Activated CD8-positive, alpha-beta memory T cell treated with anti-CD3 and anti-CD28 coated beads, Interleukin-2, amount 10 ng/mL, durations not matched to agents 7 days and 5 days (primary cell): ENCODE measurements around the gene FLACC1. TPM values are rescaled to one million over a fixed set of nuclear protein-coding genes. Genes with fewer than 3 reads are reported as not detected.

Source experiments
- ATAC-seq: fragments of 150-1000 bp; cut with Tn5 transposase; one replicate; pipeline ENCODE4 v1.10.0; 2021; ENCODE audit warnings: moderate library complexity
- CTCF ChIA-PET: fragments of 350-600 bp; sonication (Branson Sonifier 250); formaldehyde crosslinking; loops from one replicate; lab custom pipeline; 2021; ENCODE audit warnings: antibody characterized with exemption; lab: Charles Lee
- DNase-seq: peaks from one replicate; pipeline ENCODE4 v3.0.0-alpha.2; 2020
- H3K27ac Mint-ChIP-seq: one replicate; pipeline ENCODE4 v1.8.0; 2021; ENCODE audit warnings: mild to moderate bottlenecking, mixed read lengths
- H3K27me3 Mint-ChIP-seq: one replicate; pipeline ENCODE4 v1.8.0; 2021; ENCODE audit warnings: mixed read lengths
- H3K36me3 Mint-ChIP-seq: one replicate; pipeline ENCODE4 v1.8.0; 2021; ENCODE audit warnings: mild to moderate bottlenecking, mixed read lengths
- H3K4me1 Mint-ChIP-seq: one replicate; pipeline ENCODE4 v1.8.0; 2021; ENCODE audit warnings: mixed read lengths
- H3K4me3 Mint-ChIP-seq: one replicate; pipeline ENCODE4 v1.8.0; 2021; ENCODE audit warnings: mild to moderate bottlenecking, moderate library complexity, mixed read lengths
- H3K9me3 Mint-ChIP-seq: one replicate; pipeline ENCODE4 v1.8.0; 2022; ENCODE audit warnings: low read depth, mixed read lengths
- total RNA-seq, 2 experiments: library from RNA; stranded (reverse); gene quantifications; one replicate each; pipeline ENCODE4 v1.2.3, GENCODE V29; 2021

The FLACC1 gene
- total RNA-seq, 2 experiments from 2014 or later: 0.98 to 1.3 TPM

DNA sequence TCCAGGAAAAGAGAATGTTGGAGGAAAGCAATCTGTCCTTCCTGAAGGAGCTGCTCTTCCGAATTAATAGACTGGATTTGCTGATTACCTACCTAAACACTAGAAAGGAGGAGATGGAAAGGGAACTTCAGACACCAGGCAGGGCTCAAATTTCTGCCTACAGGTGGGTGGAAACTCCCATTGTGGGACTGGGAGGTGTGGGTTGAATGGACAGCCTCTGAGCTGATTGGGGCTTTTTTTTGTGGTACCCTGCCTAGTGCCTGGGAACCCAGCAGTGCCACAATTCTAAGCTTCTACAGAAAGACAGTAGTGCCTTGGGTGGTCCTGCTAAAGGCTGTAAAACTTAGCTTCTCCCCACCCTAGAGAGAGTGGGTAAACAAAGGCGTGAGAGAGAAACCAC, 90.5 kb downstream of the FLACC1 start:
- Mint-ChIP-seq H3K9me3 (no peaks in the 10 kb centered on the region), H3K4me3 (peak overlapping the region; percentile 36), H3K4me1 (peaks cover 75% of the 10 kb centered on the region)

DNA sequence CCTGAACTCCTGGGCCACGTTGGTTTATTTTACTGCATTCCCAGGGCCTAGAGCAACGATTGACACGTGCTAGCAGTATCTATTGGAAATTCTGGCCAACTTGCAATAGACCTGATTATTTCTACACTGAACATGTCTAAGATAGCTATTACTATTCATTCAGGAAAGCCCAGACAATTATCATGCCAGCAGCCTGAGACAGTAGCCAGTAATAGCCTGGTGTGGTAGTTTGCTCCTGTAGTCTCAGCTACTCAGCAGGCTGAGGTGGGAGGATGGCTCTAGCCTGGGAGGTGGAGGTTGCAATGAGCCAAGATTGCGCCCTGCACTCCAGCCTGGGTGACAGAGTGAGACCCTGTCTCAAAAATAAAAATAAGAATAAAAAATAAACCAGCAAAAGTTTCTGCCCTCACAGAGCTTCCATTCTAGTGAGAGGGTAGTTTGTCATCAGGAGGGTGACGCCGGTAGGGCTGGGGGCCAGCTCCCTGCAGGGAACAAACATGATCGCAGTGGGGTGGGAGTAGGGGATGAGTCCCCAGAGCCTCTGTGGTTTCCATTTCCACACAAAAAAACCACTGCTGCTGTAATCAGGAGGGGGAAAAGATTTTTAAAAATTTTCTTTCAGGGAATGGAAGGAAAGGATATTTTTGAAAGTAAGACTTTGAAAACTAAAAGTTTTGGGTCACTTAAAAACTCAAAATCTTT, 92.5 kb downstream of the FLACC1 start:
- peak; percentile 30 for DNase-seq
- Mint-ChIP-seq H3K27me3 (no peaks in the 10 kb centered on the region), H3K36me3 (peaks cover 62% of the 10 kb centered on the region), H3K27ac (peak overlapping the region; percentile 76), H3K4me3 (peak overlapping the region; percentile 58), H3K9me3 (no peaks in the 10 kb centered on the region), H3K4me1 (peaks cover 68% of the 10 kb centered on the region)
- CTCF ChIA-PET: interaction anchor here (1.0 to 3.0 kb wide), 8 partner anchors 11 to 132 kb away, joined by 3 to 13 read pairs (median 4); partner anchors contain the start of gene CASP10
- ATAC-seq: no peak

More for the DNA sequence above, 90.5 kb downstream of the FLACC1 start:
- Mint-ChIP-seq H3K27me3 (no peaks in the 10 kb centered on the region), H3K27ac (peak overlapping the region; percentile 52), H3K36me3 (peaks cover 68% of the 10 kb centered on the region)
- ATAC-seq (no peak), DNase-seq (no peak)
- CTCF ChIA-PET: interaction anchor here (0.6 to 1.6 kb wide), 7 partner anchors 30 to 299 kb away, joined by 3 to 6 read pairs (median 3); no protein-coding TSS in a partner anchor

GRCh38 chr2:201263779-201264178, 93.4 kb downstream of the FLACC1 start:
- peak overlapping the region; percentile 58 for H3K4me3 Mint-ChIP-seq

GRCh38 chr2:201262718-201263117, 94.4 kb downstream of the FLACC1 start:
- CTCF ChIA-PET: interaction anchor here (1.0 to 5.5 kb wide), 7 partner anchors 9 to 152 kb away, joined by 3 to 70 read pairs (median 13); partner anchors contain the start of gene CASP10
- H3K36me3 Mint-ChIP-seq: peaks cover 52% of the 10 kb centered on the region
- ATAC-seq: peak; percentile 5

More at GRCh38 chr2:201263779-201264178, 93.4 kb downstream of the FLACC1 start:
- ATAC-seq (no peak), DNase-seq (peak; percentile 45)
- H3K9me3 Mint-ChIP-seq: no peaks in the 10 kb centered on the region
- peaks cover 69% of the 10 kb centered on the region for H3K4me1 Mint-ChIP-seq
- H3K36me3 Mint-ChIP-seq: peaks cover 56% of the 10 kb centered on the region
- H3K27ac Mint-ChIP-seq: peak overlapping the region; percentile 76
- CTCF ChIA-PET: interaction anchor here (0.5 to 5.5 kb wide), 11 partner anchors 10 to 574 kb away, joined by 3 to 28 read pairs (median 4); partner anchors contain the start of gene CASP10
- H3K27me3 Mint-ChIP-seq: no peaks in the 10 kb centered on the region

GRCh38 chr2:201261906-201262305, 95.2 kb downstream of the FLACC1 start:
- ATAC-seq (no peak), DNase-seq (no peak)
- Mint-ChIP-seq H3K27me3 (no peaks in the 10 kb centered on the region), H3K27ac (peak overlapping the region; percentile 96), H3K4me3 (peak overlapping the region; percentile 94), H3K36me3 (peaks cover 44% of the 10 kb centered on the region), H3K4me1 (peaks cover 71% of the 10 kb centered on the region), H3K9me3 (no peaks in the 10 kb centered on the region)
- CTCF ChIA-PET: interaction anchor here (1.1 to 5.5 kb wide), 6 partner anchors 8 to 190 kb away, joined by 3 to 70 read pairs (median 18); partner anchors contain the start of genes STRADB and TRAK2

More at GRCh38 chr2:201262718-201263117, 94.4 kb downstream of the FLACC1 start:
- peak; percentile 43 for DNase-seq
- Mint-ChIP-seq H3K4me3 (peak overlapping the region; percentile 74), H3K27me3 (no peaks in the 10 kb centered on the region), H3K9me3 (no peaks in the 10 kb centered on the region), H3K4me1 (peaks cover 70% of the 10 kb centered on the region), H3K27ac (peak overlapping the region; percentile 83)

DNA sequence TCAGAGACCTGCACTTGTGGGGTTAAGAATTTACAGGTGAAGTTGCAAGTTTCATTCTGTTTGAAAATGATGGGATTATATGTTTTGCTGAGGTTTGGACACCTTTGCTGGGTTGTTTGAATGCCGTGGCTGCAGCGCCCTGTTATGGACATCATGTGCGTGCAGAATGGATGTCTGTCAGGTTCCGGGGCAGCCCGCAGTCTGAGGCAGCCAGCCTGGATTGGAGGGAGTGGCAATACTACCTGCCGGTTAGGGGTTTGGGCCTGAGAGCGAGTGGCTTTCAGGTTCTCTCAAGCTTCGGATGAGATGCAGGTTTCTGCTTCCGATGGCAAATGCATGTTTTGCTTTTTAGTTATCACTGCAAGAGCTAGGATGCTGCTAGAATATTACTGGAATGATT, 95.7 kb downstream of the FLACC1 start:
- ATAC-seq (peak; percentile 18), DNase-seq (peak; percentile 89)
- no peaks in the 10 kb centered on the region for H3K9me3 Mint-ChIP-seq
- CTCF ChIA-PET: interaction anchor here (0.7 to 5.5 kb wide), 11 partner anchors 8 to 394 kb away, joined by 3 to 70 read pairs (median 12); partner anchors contain the start of genes CASP10, CFLAR, STRADB and TRAK2
- H3K27me3 Mint-ChIP-seq: no peaks in the 10 kb centered on the region
- H3K36me3 Mint-ChIP-seq: peaks cover 42% of the 10 kb centered on the region
- H3K4me1 Mint-ChIP-seq: peaks cover 71% of the 10 kb centered on the region
- peak overlapping the region; percentile 96 for H3K27ac Mint-ChIP-seq
- H3K4me3 Mint-ChIP-seq: peak overlapping the region; percentile 94

DNA sequence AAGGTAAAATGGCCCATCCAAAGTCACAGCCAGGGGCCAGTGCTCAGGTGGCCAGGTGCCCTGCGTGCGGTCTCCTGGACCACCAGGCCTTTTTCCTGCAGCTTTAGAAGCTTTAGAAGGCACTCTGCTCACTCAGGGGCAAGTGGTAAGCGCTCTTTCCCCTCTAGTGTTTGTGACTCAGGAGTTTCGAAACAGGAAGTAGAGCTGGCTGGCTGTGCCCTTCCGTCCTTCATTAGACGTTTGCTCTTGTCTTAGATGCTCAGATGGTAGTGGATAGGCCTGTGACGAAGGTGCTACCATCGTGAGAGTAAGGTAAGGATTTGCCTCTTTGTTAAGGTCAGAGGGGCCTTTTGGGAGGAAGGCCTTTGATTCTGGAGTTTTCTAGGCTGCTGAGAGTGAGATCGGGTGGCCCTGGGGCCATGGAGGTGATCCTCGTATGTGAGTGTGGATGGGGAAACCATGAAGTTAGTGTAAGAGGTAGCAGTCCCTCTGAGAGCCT, 96.8 kb downstream of the FLACC1 start, which contains the start of gene CASP8:
CASP8 (plus strand) TSS at position 235 of the 499 bp plus-strand sequence. CDS start 5,951 bp downstream, outside the sequence.
- peak; percentile 87 for DNase-seq
- H3K9me3 Mint-ChIP-seq: no peaks in the 10 kb centered on the region
- H3K4me3 Mint-ChIP-seq: peak within 1 kb of the TSS; percentile 94
- peak; percentile 54 for ATAC-seq
- H3K27me3 Mint-ChIP-seq: no peaks in the 10 kb centered on the region
- CTCF ChIA-PET: interaction anchor here (0.8 to 5.5 kb wide), 13 partner anchors 11 to 191 kb away, joined by 3 to 70 read pairs (median 6); partner anchors contain the start of genes CASP10, CFLAR, FLACC1 and STRADB
- peaks cover 70% of the 10 kb centered on the region for H3K4me1 Mint-ChIP-seq
- peak within 1 kb of the TSS; percentile 98 for H3K27ac Mint-ChIP-seq
- peaks cover 36% of the 10 kb centered on the region for H3K36me3 Mint-ChIP-seq

- Mint-ChIP-seq H3K4me1 (peaks cover 71% of the 10 kb centered on the region), H3K4me3 (peak overlapping the region; percentile 83), H3K27ac (peak overlapping the region; percentile 98), H3K36me3 (peaks cover 41% of the 10 kb centered on the region), H3K9me3 (no peaks in the 10 kb centered on the region), H3K27me3 (no peaks in the 10 kb centered on the region)
- DNase-seq (peak; percentile 41), ATAC-seq (peak; percentile 10)
- CTCF ChIA-PET: interaction anchor here (0.7 to 5.5 kb wide), 12 partner anchors 12 to 186 kb away, joined by 3 to 70 read pairs (median 6); partner anchors contain the start of genes CASP10 and CFLAR
Observed at GRCh38 chr2:201258666-201259615, 98.2 kb downstream of the FLACC1 start.

- Mint-ChIP-seq H3K27me3 (no peaks in the 10 kb centered on the region), H3K9me3 (no peaks in the 10 kb centered on the region), H3K4me1 (peaks cover 66% of the 10 kb centered on the region), H3K27ac (peak overlapping the region; percentile 98), H3K36me3 (peaks cover 43% of the 10 kb centered on the region), H3K4me3 (peak overlapping the region; percentile 83)
- CTCF ChIA-PET: interaction anchor here (0.8 to 5.5 kb wide), 4 partner anchors 21 to 141 kb away, joined by 5 to 28 read pairs (median 12); partner anchors contain the start of gene CFLAR
- DNase-seq (peak; percentile 98), ATAC-seq (peak; percentile 65)
Observed at GRCh38 chr2:201257956-201258665, 99.0 kb downstream of the FLACC1 start.

GRCh38 chr2:201257381-201257955, 99.7 kb downstream of the FLACC1 start:
- H3K4me1 Mint-ChIP-seq: peaks cover 67% of the 10 kb centered on the region
- CTCF ChIA-PET: interaction anchor here (0.8 to 1.9 kb wide), 3 partner anchors 24 to 106 kb away, joined by 4 to 11 read pairs (median 5); no protein-coding TSS in a partner anchor
- peak overlapping the region; percentile 98 for H3K27ac Mint-ChIP-seq
- ATAC-seq (peak; percentile 27), DNase-seq (peak; percentile 74)
- no peaks in the 10 kb centered on the region for H3K9me3 Mint-ChIP-seq
- H3K4me3 Mint-ChIP-seq: peak overlapping the region; percentile 83
- peaks cover 43% of the 10 kb centered on the region for H3K36me3 Mint-ChIP-seq
- no peaks in the 10 kb centered on the region for H3K27me3 Mint-ChIP-seq

- DNase-seq (peak; percentile 37), ATAC-seq (no peak)
- H3K4me1 Mint-ChIP-seq: peaks cover 71% of the 10 kb centered on the region
- CTCF ChIA-PET: interaction anchor here (1.2 to 2.0 kb wide), 2 partner anchors 19 to 108 kb away, joined by 4 to 9 read pairs; no protein-coding TSS in a partner anchor
- peaks cover 2% of the 10 kb centered on the region for H3K9me3 Mint-ChIP-seq
- no peak overlapping the region for H3K4me3 Mint-ChIP-seq
- peak overlapping the region; percentile 98 for H3K27ac Mint-ChIP-seq
- no peaks in the 10 kb centered on the region for H3K27me3 Mint-ChIP-seq
- peaks cover 43% of the 10 kb centered on the region for H3K36me3 Mint-ChIP-seq
Observed at GRCh38 chr2:201256082-201256481, 101.1 kb downstream of the FLACC1 start.
